ENCODE results near the gene TRPM3.

DNA sequence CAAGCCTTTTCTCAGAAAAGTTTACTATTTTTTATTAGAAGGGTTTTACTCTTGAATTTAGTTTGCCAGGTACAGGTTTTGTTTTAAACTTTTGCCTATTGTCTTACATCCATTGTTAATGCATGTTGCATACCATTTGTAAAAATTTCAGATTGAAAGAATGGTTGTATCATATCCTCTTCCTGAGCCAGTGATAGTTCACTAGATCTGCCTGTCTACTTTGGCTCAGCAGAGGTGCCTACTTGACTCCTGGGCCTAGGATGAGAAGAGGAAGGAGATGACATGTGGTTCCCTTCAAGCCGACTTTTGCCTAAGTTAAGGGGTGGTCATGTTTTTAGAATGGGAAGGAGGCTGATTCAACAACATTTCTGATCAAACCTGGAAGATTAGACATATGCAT, 232.9 kb downstream of the TRPM3 start:
- TF ChIP-seq GLIS3 (CRISPR knock-in tag; IDR thresholded peaks at IDR 0.05) (no peak), RARB (CRISPR knock-in tag; IDR thresholded peaks at IDR 0.05) (no peak), ZNF565 (CRISPR knock-in tag; conservative IDR thresholded peaks at IDR 0.05; ENCODE audit: low read depth) (no peak), ZFP3 (CRISPR knock-in tag; IDR thresholded peaks at IDR 0.05) (no peak), OSR1 (CRISPR knock-in tag; IDR thresholded peaks at IDR 0.05) (no peak), PATZ1 (CRISPR knock-in tag; IDR thresholded peaks at IDR 0.05; ENCODE audit: borderline replicate concordance) (no peak), ZC3H10 (CRISPR knock-in tag; IDR thresholded peaks at IDR 0.05) (no peak), ARNTL (CRISPR knock-in tag; IDR thresholded peaks at IDR 0.05; ENCODE audit: borderline replicate concordance, low read depth) (no peak), TOX (CRISPR knock-in tag; IDR thresholded peaks at IDR 0.05; ENCODE audit: borderline replicate concordance) (no peak), ESRRG (CRISPR knock-in tag; IDR thresholded peaks at IDR 0.05) (no peak), ISL1 (CRISPR knock-in tag; IDR thresholded peaks at IDR 0.05) (no peak), ZFP30 (CRISPR knock-in tag; IDR thresholded peaks at IDR 0.05) (no peak)
- TF ChIP-seq, protein P1, sequence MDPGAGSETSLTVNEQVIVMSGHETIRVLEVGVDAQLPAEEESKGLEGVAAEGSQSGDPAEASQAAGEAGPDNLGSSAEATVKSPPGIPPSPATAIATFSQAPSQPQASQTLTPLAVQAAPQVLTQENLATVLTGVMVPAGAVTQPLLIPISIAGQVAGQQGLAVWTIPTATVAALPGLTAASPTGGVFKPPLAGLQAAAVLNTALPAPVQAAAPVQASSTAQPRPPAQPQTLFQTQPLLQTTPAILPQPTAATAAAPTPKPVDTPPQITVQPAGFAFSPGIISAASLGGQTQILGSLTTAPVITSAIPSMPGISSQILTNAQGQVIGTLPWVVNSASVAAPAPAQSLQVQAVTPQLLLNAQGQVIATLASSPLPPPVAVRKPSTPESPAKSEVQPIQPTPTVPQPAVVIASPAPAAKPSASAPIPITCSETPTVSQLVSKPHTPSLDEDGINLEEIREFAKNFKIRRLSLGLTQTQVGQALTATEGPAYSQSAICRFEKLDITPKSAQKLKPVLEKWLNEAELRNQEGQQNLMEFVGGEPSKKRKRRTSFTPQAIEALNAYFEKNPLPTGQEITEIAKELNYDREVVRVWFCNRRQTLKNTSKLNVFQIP (CRISPR knock-in tag; IDR thresholded peaks at IDR 0.05; ENCODE audit: borderline replicate concordance, low read depth), result no peak
- TF ChIP-seq, protein P2, sequence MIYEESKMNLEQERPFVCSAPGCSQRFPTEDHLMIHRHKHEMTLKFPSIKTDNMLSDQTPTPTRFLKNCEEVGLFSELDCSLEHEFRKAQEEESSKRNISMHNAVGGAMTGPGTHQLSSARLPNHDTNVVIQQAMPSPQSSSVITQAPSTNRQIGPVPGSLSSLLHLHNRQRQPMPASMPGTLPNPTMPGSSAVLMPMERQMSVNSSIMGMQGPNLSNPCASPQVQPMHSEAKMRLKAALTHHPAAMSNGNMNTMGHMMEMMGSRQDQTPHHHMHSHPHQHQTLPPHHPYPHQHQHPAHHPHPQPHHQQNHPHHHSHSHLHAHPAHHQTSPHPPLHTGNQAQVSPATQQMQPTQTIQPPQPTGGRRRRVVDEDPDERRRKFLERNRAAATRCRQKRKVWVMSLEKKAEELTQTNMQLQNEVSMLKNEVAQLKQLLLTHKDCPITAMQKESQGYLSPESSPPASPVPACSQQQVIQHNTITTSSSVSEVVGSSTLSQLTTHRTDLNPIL (CRISPR knock-in tag; IDR thresholded peaks at IDR 0.05; ENCODE audit: low read depth), result no peak

Data from SK-N-SH treated with all-trans-retinoic acid at 6 μM for 48 hours (cell line).